NCI-H748 treated with DMSO at 0.1 percent for 48 hours (cell line): Measurements from ENCODE around the gene YARS1.
A peak's percentile ranks its signal among the peaks of the same experiment; 100 is the strongest.

ENCODE experiments used
- DNase-seq: peaks from one replicate; lab custom pipeline; 2025; lab: John Stamatoyannopoulos, UW

Gene YARS1

DNA sequence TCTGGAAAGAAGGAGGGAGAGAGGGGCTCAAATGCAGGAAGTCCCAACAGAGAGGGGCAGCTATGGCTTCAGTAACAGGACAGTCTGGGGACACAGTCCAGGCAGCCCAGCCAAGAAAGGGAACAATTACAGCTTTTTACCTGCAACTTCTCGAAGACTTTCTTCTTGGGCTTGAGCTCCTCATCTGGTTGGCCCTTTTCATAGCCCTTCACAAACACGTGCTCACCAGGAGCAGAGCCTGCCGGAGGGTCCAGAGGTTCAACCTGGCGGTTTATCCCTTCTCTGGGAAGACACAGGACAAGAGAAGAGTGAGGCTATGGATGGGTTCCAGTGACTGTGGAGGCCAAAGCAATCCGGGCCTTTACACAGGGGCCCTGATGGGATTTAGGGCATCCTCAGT is 37.9 kb downstream of the YARS1 start:
- DNase-seq: no peak

DNA sequence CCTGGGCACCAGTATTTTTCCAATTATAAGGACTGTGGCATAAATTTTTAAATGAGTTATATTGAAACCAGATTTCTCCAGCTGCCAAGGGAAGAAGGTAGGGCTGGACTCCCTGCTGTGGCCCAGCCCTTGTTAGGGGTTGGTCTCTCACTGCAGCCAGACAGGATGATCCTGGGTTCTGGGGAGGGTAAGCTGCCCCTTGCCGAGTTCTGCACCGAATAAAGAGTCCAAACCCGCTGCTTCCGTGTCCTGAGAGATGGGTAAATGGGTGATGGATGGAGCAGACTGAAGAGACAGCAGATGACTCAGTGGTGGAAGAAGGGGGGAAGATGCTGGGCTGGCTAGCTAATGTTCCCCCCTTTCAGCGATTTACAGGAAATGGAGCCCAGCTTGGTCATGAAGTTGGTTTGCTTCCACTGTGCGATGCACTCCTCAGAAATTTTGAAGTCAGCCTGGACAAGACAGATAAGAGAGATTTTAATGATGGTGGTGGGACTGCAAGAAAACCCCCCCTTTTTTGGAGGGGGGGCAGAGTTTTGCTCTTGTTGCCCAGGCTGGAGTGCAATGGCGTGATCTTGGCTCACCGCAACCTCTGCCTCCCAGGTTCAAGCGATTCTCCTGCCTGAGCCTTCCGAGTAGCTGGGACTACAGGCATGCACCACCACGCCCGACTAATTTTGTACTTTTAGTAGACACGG is 41.4 kb downstream of the YARS1 start:
- no peak for DNase-seq

DNA sequence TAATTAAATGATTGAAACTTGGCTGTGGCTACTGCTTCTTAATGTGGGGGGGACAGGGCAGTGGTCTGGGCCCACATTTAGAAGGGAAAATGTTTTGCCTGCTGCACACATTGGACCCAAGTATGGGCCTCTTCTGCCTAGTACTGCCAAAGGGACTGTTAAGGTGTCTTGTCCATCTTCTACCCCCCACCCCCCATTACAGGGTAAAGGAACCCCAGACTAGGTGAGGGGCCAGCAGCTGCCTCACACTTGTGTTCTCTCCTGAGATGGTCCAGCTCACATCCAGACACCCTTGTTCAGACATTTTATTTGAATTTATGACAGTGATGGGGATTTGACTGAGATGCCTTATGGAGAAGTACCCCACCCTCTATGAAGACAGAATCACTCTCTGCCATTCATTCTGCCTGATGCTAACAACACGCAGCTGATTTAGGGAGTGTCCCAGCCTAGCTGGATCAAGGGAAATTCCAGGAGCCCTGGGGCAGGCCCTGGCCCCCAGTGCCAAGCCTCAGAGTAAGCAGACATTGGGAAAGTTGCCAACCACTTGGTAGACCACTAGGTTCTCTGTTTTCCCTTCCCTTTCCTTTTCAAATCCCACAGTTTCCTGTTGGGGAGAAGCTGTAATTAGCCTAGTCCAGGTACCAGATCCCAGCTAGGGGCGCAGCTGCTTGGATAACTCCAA is 42.1 kb downstream of the YARS1 start:
- DNase-seq: no peak

DNA sequence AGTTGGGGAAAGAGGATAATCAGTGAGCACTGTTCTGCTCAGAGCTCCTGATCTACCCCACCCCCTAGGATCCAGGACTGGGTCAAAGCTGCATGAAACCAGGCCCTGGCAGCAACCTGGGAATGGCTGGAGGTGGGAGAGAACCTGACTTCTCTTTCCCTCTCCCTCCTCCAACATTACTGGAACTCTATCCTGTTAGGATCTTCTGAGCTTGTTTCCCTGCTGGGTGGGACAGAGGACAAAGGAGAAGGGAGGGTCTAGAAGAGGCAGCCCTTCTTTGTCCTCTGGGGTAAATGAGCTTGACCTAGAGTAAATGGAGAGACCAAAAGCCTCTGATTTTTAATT is 42.7 kb downstream of the YARS1 start:
- DNase-seq: no peak

DNA sequence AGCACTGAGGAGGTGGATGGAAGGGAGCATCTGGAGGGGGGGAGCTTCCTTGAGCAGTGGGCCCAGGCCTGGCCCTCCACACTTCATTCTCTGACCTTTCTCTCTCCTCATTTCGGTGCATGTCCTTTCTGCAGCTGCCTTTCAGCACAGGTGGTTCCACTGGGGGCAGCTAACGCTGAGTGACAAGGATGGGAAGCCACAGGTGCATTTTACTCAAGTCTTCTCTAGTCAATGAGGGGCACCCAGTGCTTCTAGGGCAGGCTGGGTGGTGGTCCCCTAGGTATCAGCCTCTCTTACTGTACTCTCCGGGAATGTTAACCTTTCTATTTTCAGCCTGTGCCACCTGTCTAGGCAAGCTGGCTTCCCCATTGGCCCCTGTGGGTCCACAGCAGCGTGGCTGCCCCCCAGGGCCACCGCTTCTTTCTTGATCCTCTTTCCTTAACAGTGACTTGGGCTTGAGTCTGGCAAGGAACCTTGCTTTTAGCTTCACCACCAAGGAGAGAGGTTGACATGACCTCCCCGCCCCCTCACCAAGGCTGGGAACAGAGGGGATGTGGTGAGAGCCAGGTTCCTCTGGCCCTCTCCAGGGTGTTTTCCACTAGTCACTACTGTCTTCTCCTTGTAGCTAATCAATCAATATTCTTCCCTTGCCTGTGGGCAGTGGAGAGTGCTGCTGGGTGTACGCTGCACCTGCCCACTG is 43.2 kb downstream of the YARS1 start:
- no peak for DNase-seq

DNA sequence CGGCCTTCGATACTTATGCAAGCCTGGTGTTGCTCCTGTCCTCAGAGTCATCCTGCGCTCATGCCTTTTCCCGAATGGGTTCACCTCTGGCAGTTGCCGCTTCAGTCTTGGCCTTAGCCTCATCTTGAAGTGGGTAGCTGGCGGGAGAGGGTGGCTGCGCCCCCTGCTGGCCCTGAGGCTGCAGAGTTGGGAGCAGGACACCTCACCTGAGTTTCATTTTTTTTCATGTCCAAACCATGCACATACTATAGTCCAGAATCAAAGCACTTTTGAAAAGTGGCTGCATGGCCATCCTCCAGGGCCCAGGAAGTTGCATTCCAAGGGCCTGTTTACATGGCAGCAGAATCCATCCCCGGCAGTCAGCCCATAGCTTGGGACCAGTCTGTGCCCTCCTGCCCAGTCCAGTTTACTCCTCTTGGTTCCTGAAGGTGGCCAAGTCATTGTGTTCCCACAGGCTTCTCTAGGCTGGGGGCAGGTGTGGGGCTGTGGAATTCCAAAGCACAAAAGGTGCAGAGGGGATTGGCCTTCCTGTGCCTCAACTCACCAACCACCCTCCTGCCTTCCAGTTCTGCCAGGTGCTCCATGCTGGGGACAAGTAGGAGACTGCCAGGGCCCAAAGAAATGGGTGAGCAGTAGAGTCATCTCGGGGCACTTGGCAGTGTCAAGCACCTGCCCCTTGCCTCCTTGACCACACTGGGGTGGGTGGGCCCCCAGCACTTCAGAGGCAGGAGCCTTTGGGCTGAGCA is 44.0 kb downstream of the YARS1 start:
- peak; percentile 9 for DNase-seq

DNA sequence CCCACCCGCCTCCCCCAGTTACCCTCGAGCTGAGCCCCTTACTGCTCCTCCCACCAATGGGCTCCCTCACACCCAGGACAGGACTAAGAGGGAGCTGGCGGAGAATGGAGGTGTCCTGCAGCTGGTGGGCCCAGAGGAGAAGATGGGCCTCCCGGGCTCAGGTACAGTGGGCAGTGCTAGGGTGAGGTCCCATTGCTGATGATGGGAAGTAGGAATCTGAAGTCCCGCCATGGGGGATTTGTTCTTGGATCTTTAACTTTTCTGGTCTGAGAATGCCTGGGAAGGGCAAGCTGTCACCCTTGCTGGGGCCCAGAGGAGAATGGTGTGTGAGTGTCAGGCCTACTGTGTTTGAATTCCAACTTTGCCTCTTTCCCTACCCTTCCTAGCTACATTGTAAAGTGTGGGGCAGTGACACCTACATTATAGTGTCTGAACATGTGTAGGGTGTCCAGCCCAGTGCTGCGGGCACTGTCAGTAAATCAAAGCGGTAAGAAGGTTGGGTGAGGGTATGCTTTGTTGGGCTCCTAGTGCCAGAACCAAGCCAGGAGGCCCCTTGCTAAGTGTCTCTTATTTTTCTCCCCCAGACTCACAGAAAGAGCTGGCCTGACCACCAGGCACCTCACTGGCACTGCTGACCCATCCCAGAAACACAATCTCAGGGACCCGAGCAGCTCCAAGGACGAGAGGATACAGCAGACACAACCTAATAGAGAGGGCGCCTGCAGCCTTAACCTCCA is 44.7 kb downstream of the YARS1 start:
- no peak for DNase-seq

DNA sequence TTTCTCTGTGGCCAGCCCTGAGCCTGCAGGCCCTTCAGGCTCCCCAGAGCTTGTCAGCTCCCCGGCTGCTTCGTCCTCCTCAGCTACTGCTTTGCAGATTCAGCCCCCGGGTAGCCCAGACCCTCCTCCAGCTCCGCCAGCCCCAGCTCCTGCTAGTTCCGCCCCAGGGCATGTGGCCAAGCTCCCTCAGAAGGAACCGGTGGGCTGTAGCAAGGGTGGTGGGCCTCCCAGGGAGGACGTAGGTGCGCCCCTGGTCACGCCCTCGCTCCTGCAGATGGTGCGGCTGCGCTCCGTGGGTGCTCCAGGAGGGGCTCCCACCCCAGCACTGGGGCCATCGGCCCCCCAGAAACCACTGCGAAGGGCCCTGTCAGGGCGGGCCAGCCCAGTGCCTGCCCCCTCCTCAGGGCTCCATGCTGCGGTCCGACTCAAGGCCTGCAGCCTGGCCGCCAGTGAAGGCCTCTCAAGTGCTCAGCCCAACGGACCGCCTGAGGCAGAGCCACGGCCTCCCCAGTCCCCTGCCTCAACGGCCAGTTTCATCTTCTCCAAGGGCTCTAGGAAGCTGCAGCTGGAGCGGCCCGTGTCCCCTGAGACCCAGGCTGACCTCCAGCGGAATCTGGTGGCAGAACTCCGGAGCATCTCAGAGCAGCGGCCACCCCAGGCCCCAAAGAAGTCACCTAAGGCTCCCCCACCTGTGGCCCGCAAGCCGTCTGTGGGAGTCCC is 45.4 kb downstream of the YARS1 start:
- DNase-seq: no peak

DNA sequence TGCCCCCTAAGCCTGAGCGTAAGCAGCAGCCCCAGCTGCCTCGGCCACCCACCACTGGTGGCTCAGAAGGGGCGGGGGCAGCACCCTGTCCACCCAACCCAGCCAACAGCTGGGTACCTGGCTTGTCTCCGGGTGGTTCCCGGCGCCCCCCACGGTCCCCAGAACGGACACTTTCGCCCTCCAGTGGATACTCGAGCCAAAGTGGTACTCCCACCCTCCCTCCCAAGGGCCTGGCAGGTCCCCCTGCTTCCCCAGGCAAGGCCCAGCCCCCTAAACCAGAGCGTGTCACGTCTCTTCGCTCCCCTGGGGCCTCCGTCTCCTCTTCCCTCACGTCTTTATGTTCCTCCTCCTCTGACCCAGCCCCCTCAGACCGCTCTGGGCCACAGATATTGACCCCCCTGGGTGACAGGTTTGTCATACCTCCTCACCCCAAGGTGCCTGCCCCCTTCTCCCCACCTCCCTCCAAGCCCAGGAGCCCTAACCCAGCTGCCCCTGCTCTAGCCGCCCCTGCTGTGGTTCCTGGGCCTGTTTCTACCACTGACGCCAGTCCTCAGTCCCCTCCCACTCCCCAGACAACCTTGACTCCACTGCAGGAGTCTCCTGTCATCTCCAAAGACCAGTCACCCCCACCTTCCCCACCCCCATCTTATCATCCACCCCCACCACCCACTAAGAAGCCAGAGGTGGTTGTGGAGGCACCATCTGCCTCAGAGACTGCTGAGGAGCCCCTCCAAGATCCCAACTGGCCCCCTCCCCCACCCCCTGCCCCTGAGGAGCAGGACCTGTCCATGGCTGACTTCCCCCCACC is 46.2 kb downstream of the YARS1 start:
- DNase-seq: no peak

DNA sequence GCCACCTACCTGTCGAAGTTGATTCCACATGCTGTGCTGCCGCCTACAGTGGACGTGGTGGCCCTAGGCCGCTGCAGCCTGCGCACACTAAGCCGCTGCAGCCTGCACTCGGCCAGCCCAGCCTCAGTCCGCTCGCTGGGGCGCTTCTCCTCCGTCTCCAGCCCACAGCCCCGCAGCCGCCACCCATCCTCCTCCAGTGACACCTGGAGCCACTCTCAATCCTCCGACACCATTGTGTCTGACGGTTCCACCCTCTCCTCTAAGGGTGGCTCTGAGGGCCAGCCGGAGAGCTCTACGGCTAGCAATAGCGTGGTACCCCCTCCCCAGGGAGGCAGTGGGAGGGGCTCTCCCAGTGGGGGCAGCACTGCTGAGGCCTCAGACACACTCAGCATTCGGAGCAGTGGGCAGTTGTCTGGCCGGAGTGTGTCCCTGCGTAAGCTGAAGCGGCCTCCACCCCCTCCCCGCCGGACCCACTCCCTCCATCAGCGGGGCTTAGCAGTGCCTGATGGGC is 46.9 kb downstream of the YARS1 start:
- DNase-seq: no peak

DNA sequence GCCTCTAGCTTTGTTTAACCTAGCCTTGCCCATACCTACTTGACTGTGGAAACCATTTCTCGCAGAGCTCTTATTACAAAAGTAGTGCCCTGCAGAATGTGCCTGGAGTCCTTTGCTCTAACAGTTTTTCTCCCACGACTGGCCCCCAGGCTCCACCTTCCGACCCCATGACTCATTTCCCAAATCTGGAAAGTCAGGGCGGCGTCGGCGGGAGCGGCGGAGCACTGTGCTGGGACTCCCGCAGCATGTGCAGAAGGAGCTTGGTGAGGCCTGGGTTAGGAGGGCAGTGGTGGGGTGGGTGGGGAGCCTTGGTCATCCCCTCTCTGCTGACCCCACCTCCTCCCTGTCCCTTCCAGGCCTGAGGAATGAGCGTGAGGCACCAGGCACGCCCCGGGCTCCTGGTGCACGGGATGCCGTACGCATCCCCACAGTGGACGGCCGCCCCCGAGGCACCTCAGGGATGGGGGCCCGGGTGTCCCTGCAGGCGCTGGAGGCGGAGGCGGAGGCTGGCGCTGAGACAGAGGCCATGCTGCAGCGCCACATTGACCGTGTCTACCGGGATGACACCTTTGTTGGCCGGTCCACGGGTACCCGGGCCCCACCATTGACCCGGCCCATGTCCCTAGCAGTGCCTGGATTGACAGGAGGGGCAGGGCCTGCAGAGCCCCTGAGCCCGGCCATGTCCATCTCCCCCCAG is 47.5 kb downstream of the YARS1 start:
- DNase-seq: no peak

DNA sequence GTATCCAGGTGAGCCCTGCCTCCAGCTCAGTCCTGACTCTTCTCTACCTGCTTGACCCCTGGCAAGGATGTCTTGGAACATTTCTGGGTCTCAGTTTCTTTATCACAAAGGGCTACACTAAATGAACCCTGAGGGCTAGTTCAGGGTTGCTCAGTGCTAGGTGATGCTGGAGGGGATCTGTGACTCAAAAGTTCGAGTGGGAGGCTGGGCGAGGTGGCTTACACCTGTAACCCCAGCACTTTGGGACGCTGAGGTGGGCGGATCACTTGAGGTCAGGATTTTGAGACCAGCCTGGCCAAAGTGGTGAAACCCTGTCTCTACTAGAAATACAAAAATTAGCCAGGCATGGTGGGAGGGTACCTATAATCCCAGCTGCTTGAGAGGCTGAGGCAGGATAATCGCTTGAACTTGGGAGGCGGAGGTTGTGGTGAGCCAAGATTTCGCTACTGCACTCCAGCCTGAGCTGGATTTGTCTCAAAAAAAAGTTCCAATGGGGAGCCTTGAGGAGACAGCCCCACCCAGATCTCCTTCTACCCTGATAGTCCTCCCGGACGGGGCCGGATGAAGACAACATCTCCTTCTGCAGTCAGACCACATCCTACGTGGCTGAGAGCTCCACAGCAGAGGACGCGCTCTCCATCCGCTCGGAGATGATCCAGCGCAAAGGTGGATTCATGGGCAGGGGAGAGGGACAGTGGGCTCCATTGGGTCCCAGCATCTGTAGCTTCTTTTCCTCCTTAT is 48.9 kb downstream of the YARS1 start:
- DNase-seq: no peak

DNA sequence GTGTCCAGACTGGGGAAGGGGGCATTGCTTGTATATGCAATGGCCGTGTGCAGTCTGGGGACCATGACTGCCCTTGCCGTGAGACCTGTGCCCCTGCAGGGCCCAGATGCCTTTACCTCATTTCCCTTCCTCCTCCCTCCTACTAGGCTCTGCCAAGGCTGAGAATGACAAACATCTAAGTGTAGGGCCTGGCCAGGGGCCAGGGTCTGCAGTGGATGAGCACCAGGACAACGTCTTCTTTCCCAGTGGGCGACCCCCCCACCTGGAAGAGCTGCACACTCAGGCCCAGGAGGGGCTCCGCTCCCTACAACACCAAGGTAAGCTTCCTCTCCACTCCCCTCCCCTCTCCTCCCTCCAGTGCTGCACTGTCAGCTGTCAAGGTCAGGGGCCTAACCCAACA is 49.5 kb downstream of the YARS1 start:
- DNase-seq: no peak

DNA sequence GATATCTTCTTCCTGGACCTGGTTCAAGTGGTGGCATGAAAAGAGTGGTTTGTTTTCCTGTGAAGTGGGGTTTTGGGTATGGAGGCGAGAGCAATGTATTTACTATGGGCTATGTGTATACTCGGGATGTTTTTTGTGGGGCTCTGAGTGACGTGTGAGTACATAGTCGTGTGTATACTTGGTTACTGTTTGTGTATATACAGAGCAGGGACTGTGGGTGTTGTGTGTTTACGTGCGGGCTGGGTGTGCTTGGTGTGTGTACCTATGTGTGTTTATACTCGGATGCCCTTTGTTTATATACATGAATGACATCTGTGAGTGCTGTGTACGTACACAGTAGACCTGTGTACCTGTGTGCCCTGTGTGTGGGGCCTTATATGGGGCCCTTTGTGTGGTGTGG is 50.0 kb downstream of the YARS1 start:
- DNase-seq: no peak

DNA sequence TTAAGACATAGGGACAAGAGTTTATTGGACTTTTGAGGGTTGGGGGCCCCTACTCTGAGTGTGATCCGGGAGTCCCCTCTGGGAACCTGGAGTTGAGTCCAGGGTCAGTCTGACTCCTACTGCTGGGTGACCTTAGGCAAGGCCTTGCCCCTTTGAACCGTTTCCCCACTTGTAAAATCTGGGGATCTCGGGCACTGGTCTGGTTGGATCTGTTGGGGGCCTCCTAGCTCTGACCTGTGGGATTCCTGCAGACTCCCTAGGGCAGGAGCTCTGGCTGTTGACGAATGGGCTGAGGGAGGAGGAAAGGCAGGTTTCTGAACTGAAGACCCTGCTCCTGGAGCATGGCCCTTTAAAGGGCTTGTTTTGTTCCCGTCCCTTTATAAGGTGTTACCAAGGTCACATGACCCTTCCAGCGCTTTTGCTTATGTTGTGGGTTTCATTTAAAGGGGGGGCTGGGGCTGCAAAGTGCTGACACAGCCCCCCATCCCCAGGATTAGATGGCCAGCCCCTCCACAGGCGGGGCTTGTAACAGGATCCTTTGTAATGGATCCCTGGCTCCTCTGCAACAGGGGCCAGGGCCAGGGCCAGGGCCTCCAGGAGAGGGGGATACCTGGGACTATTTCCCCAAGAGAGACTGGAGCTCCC is 50.7 kb downstream of the YARS1 start:
- no peak for DNase-seq

DNA sequence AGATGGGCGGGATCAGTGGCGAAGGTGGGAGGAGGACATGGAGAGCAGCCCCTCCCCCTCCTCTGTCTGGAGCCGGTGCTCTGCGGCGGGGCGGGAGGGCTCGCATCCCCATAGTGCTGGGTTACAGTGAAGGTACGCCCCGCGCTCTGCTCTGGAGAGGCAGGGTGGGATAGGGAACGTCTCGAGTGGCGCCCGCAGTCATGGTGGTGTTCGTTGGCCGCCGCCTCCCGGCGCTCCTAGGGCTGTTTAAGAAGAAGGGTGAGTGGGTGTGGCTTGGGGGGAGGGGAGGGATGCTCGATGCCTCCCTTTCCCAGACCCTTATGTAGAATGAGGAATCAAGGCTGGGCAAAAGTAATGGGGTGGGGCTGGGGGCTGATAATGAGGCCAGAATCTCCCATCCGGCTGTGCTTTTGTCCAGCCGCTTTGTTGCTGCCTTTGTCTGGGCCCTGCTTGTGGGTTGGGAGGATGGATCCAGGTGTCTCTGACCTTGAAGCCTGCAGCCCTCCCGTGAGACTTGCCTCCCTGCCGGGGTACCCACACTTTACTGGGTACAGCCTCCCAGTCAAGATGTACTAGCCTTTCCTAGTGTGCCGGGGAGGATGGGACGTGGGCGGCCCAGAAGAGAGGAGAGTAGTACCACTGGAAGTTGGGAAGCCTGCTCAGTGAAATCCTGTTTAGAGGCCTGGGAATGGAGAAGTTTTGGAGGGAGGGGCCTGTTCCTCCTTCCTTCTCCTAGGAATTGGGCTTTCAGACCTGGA is 51.4 kb downstream of the YARS1 start:
- DNase-seq: no peak

DNA sequence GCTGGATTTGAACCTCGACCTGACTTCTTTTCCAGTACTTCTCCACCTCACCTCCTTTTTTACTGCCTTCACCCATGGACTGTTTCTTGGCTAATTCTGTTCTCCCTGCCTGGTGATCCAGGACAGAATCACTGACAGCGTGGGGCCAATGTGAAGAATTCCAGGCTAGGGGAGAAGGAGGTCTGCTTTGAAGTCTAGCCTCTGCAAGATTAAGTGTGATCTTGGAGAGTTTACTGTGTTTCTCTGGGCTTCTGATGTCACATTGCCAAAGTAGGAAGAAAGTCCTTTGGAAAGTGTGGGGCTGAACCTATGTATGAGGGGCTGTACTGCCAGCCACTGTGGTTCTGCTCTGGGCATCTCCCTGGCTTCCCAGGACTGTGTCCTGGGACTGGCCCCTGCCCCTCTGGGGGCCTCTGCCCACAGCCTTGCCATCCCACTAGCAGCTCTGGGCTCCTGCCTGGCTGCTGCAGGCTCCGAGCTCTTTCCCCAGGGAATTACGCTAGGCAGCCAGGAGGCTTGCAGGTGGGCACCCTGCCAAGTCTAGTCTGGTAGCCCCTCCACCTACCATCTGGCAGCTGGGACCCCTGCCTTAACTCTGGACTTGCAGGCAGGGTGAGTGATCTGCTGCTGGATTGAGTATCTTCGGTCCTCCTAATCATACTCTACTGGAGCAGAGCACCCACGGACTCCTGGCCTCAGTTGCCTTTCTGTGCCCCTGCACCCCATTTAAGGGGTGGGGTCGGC is 52.2 kb downstream of the YARS1 start:
- no peak for DNase-seq
